ENCODE measurements around the gene CHFR. TPM values are rescaled to one million over a fixed set of nuclear protein-coding genes. Genes with fewer than 3 reads are reported as not detected.

The CHFR gene
- total RNA-seq, 1 experiment from 2014 or later = 53.3 TPM

DNA sequence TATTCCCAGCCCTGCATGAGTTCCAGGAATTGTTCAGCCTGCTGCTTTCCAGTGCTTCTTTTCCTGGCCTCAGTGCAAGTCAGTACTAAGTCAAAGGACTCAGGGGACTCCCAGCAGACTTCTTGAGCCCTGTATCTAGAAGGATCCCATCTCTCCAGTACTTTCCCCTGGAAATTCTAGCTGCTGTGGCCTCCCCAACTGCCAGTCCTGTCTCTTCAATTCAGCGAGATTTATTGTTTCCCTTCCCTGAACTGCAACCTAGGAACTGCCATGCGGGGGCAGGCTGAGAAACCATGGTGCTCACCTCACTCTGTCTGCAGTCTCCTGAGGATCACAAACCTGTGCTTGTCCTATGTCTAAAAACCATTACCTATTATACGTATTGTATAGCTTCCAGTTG is 37.0 kb upstream of the CHFR start:
- no peaks in the 10 kb centered on the region for H3K79me1 ChIP-seq (ENCODE audit: insufficient read depth, low read depth, low read length, poor library complexity, severe bottlenecking)
- H3K56ac ChIP-seq (ENCODE audit: insufficient read length, low read depth, low read length) = no peak overlapping the region
- no peak overlapping the region for H3K14ac ChIP-seq (ENCODE audit: insufficient read depth, low read length)
- no peak overlapping the region for H2BK15ac ChIP-seq (ENCODE audit: low read depth, low read length)
- Mint-ChIP-seq H3K9me3 (peaks cover 95 to 100% of the 10 kb centered on the region in 2 experiments), H3K27me3 (ENCODE audit: low read depth) (peaks cover 18% of the 10 kb centered on the region), H3K4me1 (no peaks in the 10 kb centered on the region), H3K27ac (no peak overlapping the region), H3K4me3 (no peak overlapping the region; a peak in 1 of 5 replicates), H3K36me3 (ENCODE audit: insufficient read depth in 1 of 3, low read depth in 3 of 3) (peaks cover 50 to 78% (median 72%) of the 10 kb centered on the region in 3 experiments)
- no peak overlapping the region for H2BK12ac ChIP-seq (ENCODE audit: insufficient read length, low read depth, low read length)
- H4K20me1 ChIP-seq (ENCODE audit: control insufficient read depth, insufficient read depth, insufficient read length) = no peaks in the 10 kb centered on the region
- H3K23me2 ChIP-seq (ENCODE audit: insufficient read length, low read depth, low read length, poor library complexity, severe bottlenecking) = no peaks in the 10 kb centered on the region
- peaks cover 74% of the 10 kb centered on the region for H3K9me3 ChIP-seq (ENCODE audit: control insufficient read depth, low read depth, low read length)
- no peak overlapping the region for H2BK120ac ChIP-seq (ENCODE audit: low read depth, low read length, poor library complexity, severe bottlenecking)
- no peaks in the 10 kb centered on the region for H3K27me3 ChIP-seq (ENCODE audit: insufficient read depth, low read length)
- H4K8ac ChIP-seq (replicated peaks; ENCODE audit: insufficient read length, low read depth, low read length) = no peak overlapping the region
- no peak overlapping the region for H3K27ac ChIP-seq (ENCODE audit: insufficient read length, low read depth, low read length)
- no peak overlapping the region for H3K23ac ChIP-seq (ENCODE audit: insufficient read length, low read depth, low read length)
- TF ChIP-seq, protein P1, sequence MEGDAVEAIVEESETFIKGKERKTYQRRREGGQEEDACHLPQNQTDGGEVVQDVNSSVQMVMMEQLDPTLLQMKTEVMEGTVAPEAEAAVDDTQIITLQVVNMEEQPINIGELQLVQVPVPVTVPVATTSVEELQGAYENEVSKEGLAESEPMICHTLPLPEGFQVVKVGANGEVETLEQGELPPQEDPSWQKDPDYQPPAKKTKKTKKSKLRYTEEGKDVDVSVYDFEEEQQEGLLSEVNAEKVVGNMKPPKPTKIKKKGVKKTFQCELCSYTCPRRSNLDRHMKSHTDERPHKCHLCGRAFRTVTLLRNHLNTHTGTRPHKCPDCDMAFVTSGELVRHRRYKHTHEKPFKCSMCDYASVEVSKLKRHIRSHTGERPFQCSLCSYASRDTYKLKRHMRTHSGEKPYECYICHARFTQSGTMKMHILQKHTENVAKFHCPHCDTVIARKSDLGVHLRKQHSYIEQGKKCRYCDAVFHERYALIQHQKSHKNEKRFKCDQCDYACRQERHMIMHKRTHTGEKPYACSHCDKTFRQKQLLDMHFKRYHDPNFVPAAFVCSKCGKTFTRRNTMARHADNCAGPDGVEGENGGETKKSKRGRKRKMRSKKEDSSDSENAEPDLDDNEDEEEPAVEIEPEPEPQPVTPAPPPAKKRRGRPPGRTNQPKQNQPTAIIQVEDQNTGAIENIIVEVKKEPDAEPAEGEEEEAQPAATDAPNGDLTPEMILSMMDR (conservative IDR thresholded peaks at IDR 0.05) = no peak
- no CpG with 5 or more reads among the region's 3 CpGs for WGBS (ENCODE audit: extremely low coverage, insufficient read length, low lambda C conversion rate)
- no peak overlapping the region for H4K5ac ChIP-seq (ENCODE audit: insufficient read length, low read depth, low read length)
- no peak overlapping the region for H4K91ac ChIP-seq (ENCODE audit: insufficient read length, low read depth, low read length)
- H3K79me2 ChIP-seq (ENCODE audit: insufficient read depth, low read length) = no peaks in the 10 kb centered on the region
- no peak overlapping the region for H3K18ac ChIP-seq (ENCODE audit: insufficient read length, low read depth, low read length)
- H2BK20ac ChIP-seq (ENCODE audit: low read depth, low read length, poor library complexity, severe bottlenecking) = no peak overlapping the region
- H2BK5ac ChIP-seq (ENCODE audit: insufficient read length, low read length) = no peak overlapping the region
- no peak for DNase-seq
- H2AFZ ChIP-seq (ENCODE audit: low read length) = no peak overlapping the region
- H2AK5ac ChIP-seq (ENCODE audit: insufficient read length, low read length) = no peak overlapping the region
- H3K4me2 ChIP-seq (ENCODE audit: insufficient read depth, insufficient read length, low read length) = no peak overlapping the region
- no peak overlapping the region for H3T11ph ChIP-seq (ENCODE audit: low read length)
- no peak overlapping the region for H3K4ac ChIP-seq (ENCODE audit: low read depth, low read length)
- no peak overlapping the region for H3K9ac ChIP-seq (ENCODE audit: extremely low read depth, insufficient read length, low read length)
- no peaks in the 10 kb centered on the region for H3K4me1 ChIP-seq (ENCODE audit: insufficient read depth, low read length)

All from H9 (cell line).